A549 (cell line): ENCODE data around the gene SCIN. TPM values are rescaled to one million over a fixed set of nuclear protein-coding genes. Genes with fewer than 3 reads are reported as not detected.

Source experiments
- ATAC-seq, 2 experiments: fragments of 200-7000 bp in 1 of 2; fragments of >200 bp in 1 of 2; cut with Nextera tagmentation in 1 of 2; cut with Tn5 transposase in 1 of 2; 3 replicates each; pipeline versions ENCODE4 v1.8.0 to v1.9.1; 2018 to 2020; ENCODE audit warnings: mild to moderate bottlenecking in 1 of 2, moderate library complexity in 1 of 2
- CTCF ChIA-PET: fragments of 300-600 bp; sonication (Branson Sonifier 250); formaldehyde crosslinking; extraction: SDS; loops from one replicate; lab custom pipeline; 2021; ENCODE audit warnings: antibody characterized with exemption, inconsistent platforms; lab: Yijun Ruan, JAX
- POLR2A ChIA-PET: fragments of 350-600 bp; formaldehyde crosslinking; extraction: SDS; loops from one replicate; lab custom pipeline; 2021; ENCODE audit warnings: antibody characterized with exemption, inconsistent platforms; lab: Yijun Ruan, JAX
- DNase-seq, 2 experiments: peaks; one replicate each; pipeline versions ENCODE4 v3.0.0 to v3.0.0-alpha.2; 2011 to 2016; ENCODE audit warnings: low read depth in 1 of 2, low spot score in 1 of 2
- FAIRE-seq: peaks from 2 replicates; lab custom pipeline; 2011; peaks lifted over from hg19 to GRCh38; lab: Jason Lieb, UNC
- H3K27ac ChIP-seq, 2 experiments: fragments of >200 bp; sonication (Bioruptor Twin); formaldehyde crosslinking; 3 replicates each; pipeline ENCODE4 v1.5.1; 2016 to 2017
- H3K4me1 ChIP-seq: fragments of >200 bp; sonication (Bioruptor Twin); formaldehyde crosslinking; 3 replicates; pipeline ENCODE4 v1.6.1; 2016
- H3K4me2 ChIP-seq: fragments of >200 bp; sonication (Bioruptor Twin); formaldehyde crosslinking; 3 replicates; pipeline ENCODE4 v1.6.1; 2016
- H3K4me3 ChIP-seq: fragments of >200 bp; sonication (Bioruptor Twin); formaldehyde crosslinking; 3 replicates; pipeline ENCODE4 v1.5.1; 2016
- H3K9me3 ChIP-seq: fragments of >200 bp; sonication (Bioruptor Twin); formaldehyde crosslinking; 3 replicates; pipeline ENCODE4 v1.6.1; 2016
- BCL3 ChIP-seq: fragments of >200 bp; sonication (Bioruptor Twin); formaldehyde crosslinking; IDR thresholded peaks from 3 replicates; pipeline ENCODE4 v1.6.1; 2016
- CBX2 ChIP-seq: fragments of 200-600 bp; sonication (generic); IDR thresholded peaks from 2 replicates; pipeline ENCODE4 v1.6.1; 2016; ENCODE audit warnings: low read depth, mild to moderate bottlenecking, borderline replicate concordance
- CHD2 ChIP-seq: fragments of 150-350 bp; IDR thresholded peaks from 2 replicates; pipeline ENCODE4 v1.6.1; 2014; ENCODE audit warnings: low read length; ENCODE audit not compliant: partially characterized antibody
- FOSB ChIP-seq: fragments of 250-450 bp; sonication (Bioruptor Pico); IDR thresholded peaks from 2 replicates; pipeline ENCODE4 v1.5.0; 2020; ENCODE audit warnings: mild to moderate bottlenecking, moderate library complexity
- FOSL2 ChIP-seq, 2 experiments: fragments of 450-650 bp in 1 of 2; fragments of >200 bp in 1 of 2; sonication (Bioruptor Twin) in 1 of 2; formaldehyde crosslinking; IDR thresholded peaks; 2 replicates each; pipeline versions ENCODE4 v1.5.0 to v1.6.1; 2016 to 2020; ENCODE audit warnings: mild to moderate bottlenecking in 1 of 2, moderate library complexity in 1 of 2
- HEYL ChIP-seq: fragments of 250-450 bp; sonication (Bioruptor Pico); IDR thresholded peaks from 2 replicates; pipeline ENCODE4 v1.8.0; 2021; ENCODE audit warnings: mild to moderate bottlenecking, moderate library complexity
- HOXB5 ChIP-seq: fragments of 250-450 bp; sonication (Bioruptor Pico); IDR thresholded peaks from 2 replicates; pipeline ENCODE4 v1.5.0; 2020; ENCODE audit warnings: mild to moderate bottlenecking, moderate library complexity
- MAZ ChIP-seq: fragments of 150-350 bp; IDR thresholded peaks from 2 replicates; pipeline ENCODE4 v1.6.1; 2014; ENCODE audit warnings: antibody characterized with exemption, low read depth, low read length, borderline replicate concordance
- NR3C1 ChIP-seq: fragments of >200 bp; sonication (Bioruptor Twin); formaldehyde crosslinking; IDR thresholded peaks from 3 replicates; pipeline ENCODE4 v1.6.1; 2017
- SMC3 ChIP-seq: fragments of >200 bp; sonication (Bioruptor Twin); formaldehyde crosslinking; IDR thresholded peaks from 3 replicates; pipeline ENCODE4 v1.6.1; 2018; ENCODE audit warnings: inconsistent platforms
- SREBF2 ChIP-seq: fragments of 450-650 bp; IDR thresholded peaks from 2 replicates; pipeline ENCODE4 v1.6.1; 2014; ENCODE audit warnings: mild to moderate bottlenecking, moderate library complexity
- TFCP2L1 ChIP-seq: fragments of 250-450 bp; sonication (Bioruptor Pico); IDR thresholded peaks from 2 replicates; pipeline ENCODE4 v1.5.0; 2021; ENCODE audit warnings: mild to moderate bottlenecking
- TP53 ChIP-seq: fragments of 250-450 bp; sonication (Bioruptor Pico); IDR thresholded peaks from 2 replicates; pipeline ENCODE4 v1.5.0; 2021; ENCODE audit warnings: mild to moderate bottlenecking, moderate library complexity
- USF2 ChIP-seq: fragments of 450-650 bp; IDR thresholded peaks from 2 replicates; pipeline ENCODE4 v1.6.1; 2014; ENCODE audit warnings: antibody characterized with exemption
- WGBS: methylation state at CpG from one replicate; pipeline ENCODE4 v1.1.6; 2017; ENCODE audit errors: missing lambda C conversion rate; 5-methylcytosine and 5-hydroxymethylcytosine counted together
- polyA plus RNA-seq, 4 experiments: library from polyadenylated mRNA; depleted of rRNA in 3 of 4; stranded (reverse); fragments of >200 nt; fragmentation: RNase III in 1 of 4; extraction: RNeasy Plus Mini Kit Qiagen cat#74134 plus additional on column Dnase treatment in 1 of 4; gene quantifications; 2 replicates in 3 of 4; 3 replicates in 1 of 4; pipeline ENCODE4 v1.2.3, GENCODE V29; 2011 to 2017
- TF ChIP-seq, protein P1 (sequence below): fragments of >200 bp; sonication (Bioruptor Twin); formaldehyde crosslinking; IDR thresholded peaks from 3 replicates; pipeline ENCODE4 v1.5.1; 2016
- TF ChIP-seq, protein P2 (sequence below): IDR thresholded peaks from 2 replicates; pipeline ENCODE4 v1.6.1; 2012

SCIN gene
- polyA plus RNA-seq, 2 of the 4 experiments (the other 2 are of a cell fraction) = 0.05 to 0.27 TPM

DNA sequence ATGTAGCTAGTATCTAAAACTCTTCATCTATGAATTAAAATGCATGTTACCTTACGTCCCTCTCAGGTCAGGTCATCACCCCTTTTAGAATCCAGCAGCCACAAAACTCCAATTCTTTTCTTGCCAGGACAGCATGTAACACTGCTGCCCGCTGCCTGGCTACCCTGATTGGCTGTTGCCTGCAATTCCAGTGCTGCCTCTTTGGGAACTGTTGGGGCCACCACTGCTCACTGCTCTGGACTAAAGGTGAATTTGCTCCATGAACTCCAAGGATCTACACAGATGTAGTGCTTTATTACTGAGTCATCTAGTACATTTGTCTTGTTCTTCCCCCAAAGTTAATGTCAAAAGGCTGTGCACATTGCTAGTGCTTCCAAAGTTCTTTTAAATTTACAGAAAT is 40.4 kb downstream of the SCIN start:
- Histone ChIP-seq H3K4me1 (no peaks in the 10 kb centered on the region), H3K4me2 (no peak overlapping the region), H3K4me3 (no peak overlapping the region), H3K9me3 (no peaks in the 10 kb centered on the region), H3K27ac (no peak overlapping the region)
- DNase-seq = no peak
- TF ChIP-seq HOXB5 = no peak
- no peak for TF ChIP-seq SMC3
- no peak for TF ChIP-seq FOSL2 (IDR thresholded peaks at IDR 0.05)
- no peak for TF ChIP-seq FOSL2 (CRISPR knock-in tag; IDR thresholded peaks at IDR 0.05)
- no peak for TF ChIP-seq CHD2
- TF ChIP-seq, protein P1, sequence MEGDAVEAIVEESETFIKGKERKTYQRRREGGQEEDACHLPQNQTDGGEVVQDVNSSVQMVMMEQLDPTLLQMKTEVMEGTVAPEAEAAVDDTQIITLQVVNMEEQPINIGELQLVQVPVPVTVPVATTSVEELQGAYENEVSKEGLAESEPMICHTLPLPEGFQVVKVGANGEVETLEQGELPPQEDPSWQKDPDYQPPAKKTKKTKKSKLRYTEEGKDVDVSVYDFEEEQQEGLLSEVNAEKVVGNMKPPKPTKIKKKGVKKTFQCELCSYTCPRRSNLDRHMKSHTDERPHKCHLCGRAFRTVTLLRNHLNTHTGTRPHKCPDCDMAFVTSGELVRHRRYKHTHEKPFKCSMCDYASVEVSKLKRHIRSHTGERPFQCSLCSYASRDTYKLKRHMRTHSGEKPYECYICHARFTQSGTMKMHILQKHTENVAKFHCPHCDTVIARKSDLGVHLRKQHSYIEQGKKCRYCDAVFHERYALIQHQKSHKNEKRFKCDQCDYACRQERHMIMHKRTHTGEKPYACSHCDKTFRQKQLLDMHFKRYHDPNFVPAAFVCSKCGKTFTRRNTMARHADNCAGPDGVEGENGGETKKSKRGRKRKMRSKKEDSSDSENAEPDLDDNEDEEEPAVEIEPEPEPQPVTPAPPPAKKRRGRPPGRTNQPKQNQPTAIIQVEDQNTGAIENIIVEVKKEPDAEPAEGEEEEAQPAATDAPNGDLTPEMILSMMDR = no peak
- no peak for TF ChIP-seq MAZ
- ATAC-seq = peak in 1 of 2 experiments; percentile 32; a peak in 1 of 6 replicates
- ChIA-PET CTCF (interaction anchor here (1.1 to 1.5 kb wide), 2 partner anchors 76 to 87 kb away, joined by 3 to 4 read pairs; no protein-coding TSS in a partner anchor), POLR2A (no interaction called here)
- WGBS = 79% methylated on average over 2 of the region's 2 CpGs
- no peak for FAIRE-seq

DNA sequence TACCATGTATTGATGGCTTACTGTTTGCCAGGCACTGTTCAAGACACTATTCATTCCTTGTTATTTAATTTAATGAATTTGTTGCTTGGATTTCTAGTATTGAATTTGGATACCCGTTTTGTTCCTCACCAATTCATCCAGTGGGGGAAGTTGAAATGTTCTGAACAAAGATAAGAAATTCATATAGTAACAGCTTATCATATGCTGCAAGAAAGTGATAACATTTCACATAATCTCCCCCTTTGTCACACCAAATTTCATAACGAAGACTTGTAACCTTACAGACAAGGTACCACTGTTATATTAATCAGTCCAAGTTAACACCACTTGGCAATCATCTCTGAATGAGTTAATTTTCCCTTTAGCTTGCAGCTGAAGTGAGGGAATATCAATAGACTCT is 42.1 kb downstream of the SCIN start:
- peak; percentile 46 for FAIRE-seq
- CTCF ChIA-PET = interaction anchor here (0.6 to 2.2 kb wide), 2 partner anchors 87 to 505 kb away, joined by 3 to 9 read pairs; no protein-coding TSS in a partner anchor
- H3K27ac ChIP-seq = no peak overlapping the region
- no peaks in the 10 kb centered on the region for H3K9me3 ChIP-seq
- ATAC-seq = no peak
- H3K4me1 ChIP-seq = no peaks in the 10 kb centered on the region
- no peak overlapping the region for H3K4me2 ChIP-seq
- POLR2A ChIA-PET = no interaction called here
- WGBS = 21% methylated on average over 2 of the region's 2 CpGs
- H3K4me3 ChIP-seq = no peak overlapping the region
- TF ChIP-seq, protein P1 = no peak
- DNase-seq = no peak

DNA sequence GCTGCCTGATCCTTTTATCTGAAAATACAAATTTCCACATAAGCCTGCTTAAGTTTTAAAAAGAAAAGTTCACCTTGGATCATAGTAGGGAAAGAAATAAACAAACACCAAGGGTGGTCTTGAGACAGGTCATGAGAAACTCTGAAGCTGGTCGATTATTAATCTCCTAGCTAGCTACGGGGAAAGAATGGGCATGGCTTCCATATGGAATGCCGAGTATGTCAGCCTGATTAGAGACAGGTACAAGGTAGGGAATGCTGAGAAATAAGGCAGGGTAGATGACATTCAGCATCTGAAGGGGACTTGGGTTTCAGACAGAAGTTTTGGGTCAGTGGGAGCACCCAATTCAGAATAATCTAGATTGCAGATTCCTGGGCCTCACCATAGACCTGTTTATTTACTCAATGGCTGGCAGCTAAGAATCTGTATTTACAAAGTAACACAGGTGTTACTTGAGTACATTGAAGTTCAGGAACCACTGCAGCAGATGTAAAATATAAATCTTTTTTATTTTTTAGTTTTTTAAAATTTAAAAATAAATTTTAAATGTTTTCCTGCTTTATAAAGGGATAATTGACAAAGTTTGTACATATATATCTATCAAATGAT is 49.0 kb downstream of the SCIN start:
- Histone ChIP-seq H3K9me3 (no peaks in the 10 kb centered on the region), H3K4me2 (peak overlapping the region; percentile 37; the same call in 2 of the 3 replicates), H3K27ac (no peak overlapping the region), H3K4me3 (no peak overlapping the region), H3K4me1 (peaks cover 6% of the 10 kb centered on the region; the same call in 2 of the 3 replicates)
- no peak for DNase-seq
- WGBS = 20% methylated on average over 3 of the region's 3 CpGs
- CTCF ChIA-PET = interaction anchor here (2.6 kb wide), 1 partner anchor 94 kb away, joined by 18 read pairs; no protein-coding TSS in a partner anchor
- POLR2A ChIA-PET = no interaction called here
- TF ChIP-seq, protein P2, sequence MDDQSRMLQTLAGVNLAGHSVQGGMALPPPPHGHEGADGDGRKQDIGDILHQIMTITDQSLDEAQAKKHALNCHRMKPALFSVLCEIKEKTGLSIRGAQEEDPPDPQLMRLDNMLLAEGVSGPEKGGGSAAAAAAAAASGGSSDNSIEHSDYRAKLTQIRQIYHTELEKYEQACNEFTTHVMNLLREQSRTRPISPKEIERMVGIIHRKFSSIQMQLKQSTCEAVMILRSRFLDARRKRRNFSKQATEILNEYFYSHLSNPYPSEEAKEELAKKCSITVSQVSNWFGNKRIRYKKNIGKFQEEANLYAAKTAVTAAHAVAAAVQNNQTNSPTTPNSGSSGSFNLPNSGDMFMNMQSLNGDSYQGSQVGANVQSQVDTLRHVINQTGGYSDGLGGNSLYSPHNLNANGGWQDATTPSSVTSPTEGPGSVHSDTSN = no peak
- TF ChIP-seq USF2 (no peak), FOSB (CRISPR knock-in tag) (no peak), HEYL (CRISPR knock-in tag) (no peak), SREBF2 (no peak), HOXB5 (no peak), TFCP2L1 (CRISPR knock-in tag) (no peak), BCL3 (no peak), NR3C1 (no peak), CBX2 (no peak), TP53 (CRISPR knock-in tag) (no peak), MAZ (no peak)
- TF ChIP-seq, protein P1 = no peak
- FAIRE-seq = no peak
- ATAC-seq = no peak
